Activated CD8-positive, alpha-beta T cell treated with anti-CD3 and anti-CD28 coated beads for 36 hours (primary cell): ENCODE data around the gene PTGER3. TPM values are rescaled to one million over a fixed set of nuclear protein-coding genes. Genes with fewer than 3 reads are reported as not detected.

Experiments
- ATAC-seq: fragments of 200-7000 bp; cut with Tn5 transposase; one replicate; pipeline ENCODE4 v1.10.0; 2021; ENCODE audit warnings: mild to moderate bottlenecking, moderate library complexity
- CTCF ChIA-PET: fragments of 350-600 bp; sonication (Branson Sonifier 250); formaldehyde crosslinking; loops from one replicate; lab custom pipeline; 2021; ENCODE audit warnings: antibody characterized with exemption; lab: Charles Lee
- POLR2A ChIA-PET: fragments of 350-600 bp; sonication (Branson Sonifier 250); formaldehyde crosslinking; loops from one replicate; lab custom pipeline; 2021; ENCODE audit warnings: antibody characterized with exemption; lab: Charles Lee
- DNase-seq: peaks from one replicate; pipeline ENCODE4 v3.0.0-alpha.2; 2020
- H3K27ac Mint-ChIP-seq: one replicate; pipeline ENCODE4 v1.8.0; 2021; ENCODE audit warnings: mild to moderate bottlenecking, mixed read lengths
- H3K27me3 Mint-ChIP-seq: one replicate; pipeline ENCODE4 v1.8.0; 2021; ENCODE audit warnings: mixed read lengths
- H3K36me3 Mint-ChIP-seq: one replicate; pipeline ENCODE4 v1.8.0; 2021; ENCODE audit warnings: low read depth, mixed read lengths
- H3K4me1 Mint-ChIP-seq: one replicate; pipeline ENCODE4 v1.8.0; 2021; ENCODE audit warnings: low read depth, mixed read lengths
- H3K4me3 Mint-ChIP-seq: one replicate; pipeline ENCODE4 v1.8.0; 2021; ENCODE audit warnings: mild to moderate bottlenecking, moderate library complexity, mixed read lengths
- H3K9me3 Mint-ChIP-seq: one replicate; pipeline ENCODE4 v1.8.0; 2021; ENCODE audit warnings: mixed read lengths
- CTCF ChIP-seq: fragments of 200-600 bp; IDR thresholded peaks from one replicate; pipeline ENCODE4 v1.8.0; 2022; ENCODE audit warnings: antibody characterized with exemption, mild to moderate bottlenecking
- intact Hi-C: fragments of 100-400 bp; cut with micrococcal nuclease; formaldehyde crosslinking; loops from one replicate; pipeline ENCODE4 v1.10.0; 2022
- total RNA-seq, 2 experiments: library from RNA; stranded (reverse); gene quantifications; one replicate each; pipeline ENCODE4 v1.2.3, GENCODE V29; 2021

The PTGER3 gene
- total RNA-seq, 2 experiments from 2014 or later = not detected

DNA sequence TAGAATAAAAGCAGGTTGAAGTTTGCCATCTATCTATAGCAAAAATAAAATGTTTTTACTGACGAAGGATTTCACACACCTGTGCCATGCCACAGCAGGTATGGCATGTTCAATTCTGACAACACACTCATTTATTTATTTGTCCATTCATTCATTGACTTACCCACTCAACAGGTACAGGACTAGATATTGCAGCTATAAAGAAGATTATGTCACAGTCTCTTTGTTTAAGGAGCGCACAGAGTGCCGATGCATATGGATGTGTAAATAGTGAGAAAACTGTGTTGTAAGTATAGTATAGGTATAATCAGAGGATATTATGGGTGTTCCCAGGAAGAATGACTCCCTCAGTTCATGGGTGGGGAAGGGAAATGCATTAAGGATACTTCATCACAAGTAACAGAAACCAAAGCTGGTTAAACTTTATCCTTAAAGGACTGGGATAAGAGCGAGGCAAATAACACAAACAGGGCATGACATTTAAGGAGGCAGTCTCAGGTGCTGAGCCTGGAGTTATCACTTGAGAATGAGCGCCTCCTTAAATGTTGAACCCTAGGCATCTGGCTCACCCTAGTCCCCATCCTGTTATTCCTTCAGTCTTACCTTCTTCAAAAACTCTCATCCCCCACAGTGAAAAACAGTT, 41.1 kb upstream of the PTGER3 start:
- no peak for DNase-seq
- no peaks in the 10 kb centered on the region for H3K4me1 Mint-ChIP-seq
- H3K36me3 Mint-ChIP-seq = no peaks in the 10 kb centered on the region
- no peak overlapping the region for H3K4me3 Mint-ChIP-seq
- ATAC-seq = no peak
- intact Hi-C loops = no loop called here
- no peaks in the 10 kb centered on the region for H3K9me3 Mint-ChIP-seq
- ChIA-PET POLR2A (interaction anchor here (0.6 kb wide), 1 partner anchor 769 kb away, joined by 3 read pairs; no protein-coding TSS in a partner anchor), CTCF (no interaction called here)
- H3K27ac Mint-ChIP-seq = no peak overlapping the region
- peaks cover 2% of the 10 kb centered on the region for H3K27me3 Mint-ChIP-seq
- TF ChIP-seq CTCF = no peak

GRCh38 chr1:71087713-71088112, 40.1 kb upstream of the PTGER3 start:
- Mint-ChIP-seq H3K4me1 (no peaks in the 10 kb centered on the region), H3K36me3 (no peaks in the 10 kb centered on the region), H3K27ac (no peak overlapping the region), H3K9me3 (no peaks in the 10 kb centered on the region), H3K4me3 (no peak overlapping the region), H3K27me3 (peaks cover 5% of the 10 kb centered on the region)
- TF ChIP-seq CTCF = no peak
- intact Hi-C loops = no loop called here
- ChIA-PET CTCF (no interaction called here), POLR2A (no interaction called here)
- no peak for DNase-seq
- ATAC-seq = no peak

GRCh38 chr1:71087060-71087459, 39.4 kb upstream of the PTGER3 start:
- Mint-ChIP-seq H3K27ac (no peak overlapping the region), H3K36me3 (no peaks in the 10 kb centered on the region), H3K4me3 (no peak overlapping the region), H3K27me3 (peaks cover 5% of the 10 kb centered on the region), H3K9me3 (no peaks in the 10 kb centered on the region), H3K4me1 (peaks cover 1% of the 10 kb centered on the region)
- intact Hi-C loops = no loop called here
- no peak for TF ChIP-seq CTCF
- ATAC-seq (no peak), DNase-seq (no peak)
- ChIA-PET POLR2A (no interaction called here), CTCF (no interaction called here)

DNA sequence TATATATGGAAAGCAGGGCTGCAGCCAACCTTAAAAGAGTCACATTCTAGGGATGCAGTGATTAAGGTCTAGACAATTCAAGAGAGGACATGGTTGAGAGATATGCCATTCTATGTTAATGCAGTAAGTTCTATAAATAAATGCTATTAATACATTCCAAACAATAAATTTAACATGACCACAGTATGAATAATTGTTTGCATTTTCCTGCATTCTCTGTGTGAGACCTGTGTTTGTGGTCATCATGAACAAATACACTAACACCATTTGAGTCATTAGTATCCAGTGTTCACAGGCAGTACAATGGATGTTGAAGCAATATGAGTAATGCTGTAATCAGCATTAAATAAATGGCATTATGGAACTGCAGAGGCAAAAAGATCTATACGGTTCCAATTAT, 38.7 kb upstream of the PTGER3 start:
- Mint-ChIP-seq H3K9me3 (no peaks in the 10 kb centered on the region), H3K4me3 (no peak overlapping the region), H3K27me3 (peaks cover 5% of the 10 kb centered on the region), H3K27ac (no peak overlapping the region), H3K36me3 (peaks cover 3% of the 10 kb centered on the region), H3K4me1 (peaks cover 8% of the 10 kb centered on the region)
- ChIA-PET CTCF (no interaction called here), POLR2A (no interaction called here)
- no peak for TF ChIP-seq CTCF
- intact Hi-C loops = no loop called here
- DNase-seq = no peak
- ATAC-seq = no peak

- no peaks in the 10 kb centered on the region for H3K9me3 Mint-ChIP-seq
- peaks cover 5% of the 10 kb centered on the region for H3K27me3 Mint-ChIP-seq
- intact Hi-C loops = no loop called here
- ChIA-PET POLR2A (no interaction called here), CTCF (no interaction called here)
- TF ChIP-seq CTCF = no peak
- H3K4me1 Mint-ChIP-seq = peaks cover 17% of the 10 kb centered on the region
- ATAC-seq = no peak
- peaks cover 14% of the 10 kb centered on the region for H3K36me3 Mint-ChIP-seq
- DNase-seq = no peak
- H3K27ac Mint-ChIP-seq = no peak overlapping the region
- H3K4me3 Mint-ChIP-seq = no peak overlapping the region
Measured at GRCh38 chr1:71083271-71083670, 35.7 kb upstream of the PTGER3 start.
